GM12878 (cell line): ENCODE measurements around the gene RARB. TPM values are rescaled to one million over a fixed set of nuclear protein-coding genes. Genes with fewer than 3 reads are reported as not detected.

Experiments used
- ATAC-seq: fragments of 200-7000 bp; cut with Tn5 transposase; 3 replicates; pipeline ENCODE4 v1.9.1; 2020; ENCODE audit warnings: mild to moderate bottlenecking, moderate library complexity
- BruUV-seq: library from RNA; stranded (reverse); fragments of 400-500 nt; replicated peaks from 2 replicates; lab custom pipeline; 2021; lab: Mats Ljungman, UMichigan
- CTCF ChIA-PET: fragments of 300-600 bp; sonication (Branson Sonifier 250); formaldehyde crosslinking; extraction: SDS; loops from one replicate; lab custom pipeline; 2021; ENCODE audit warnings: inconsistent platforms; lab: Yijun Ruan, JAX
- POLR2A ChIA-PET: fragments of 350-600 bp; formaldehyde crosslinking; extraction: SDS; loops from one replicate; lab custom pipeline; 2021; ENCODE audit warnings: inconsistent platforms; lab: Charles Lee
- RAD21 ChIA-PET: fragments of 300-600 bp; sonication (Branson Sonifier 250); formaldehyde crosslinking; loops from one replicate; lab custom pipeline; 2023; ENCODE audit warnings: antibody characterized with exemption; ENCODE audit not compliant: unreplicated experiment; lab: Charles Lee
- SMC1A ChIA-PET: fragments of 300-600 bp; sonication (Branson Sonifier 250); formaldehyde crosslinking; loops from one replicate; lab custom pipeline; 2023; ENCODE audit not compliant: unreplicated experiment, uncharacterized antibody; lab: Charles Lee
- DNase-seq: peaks from one replicate; pipeline ENCODE4 v3.0.0-alpha.2; 2011; ENCODE audit warnings: low read depth, low spot score
- FAIRE-seq: peaks from 3 replicates; lab custom pipeline; 2011; peaks lifted over from hg19 to GRCh38; lab: Jason Lieb, UNC
- H2AFZ ChIP-seq: 2 replicates; pipeline ENCODE4 v1.6.0; 2011; ENCODE audit warnings: low read depth, low read length, control low read depth; ENCODE audit not compliant: control insufficient read depth
- H3K27ac ChIP-seq: 2 replicates; pipeline ENCODE4 v1.5.1; 2011; ENCODE audit warnings: control low read depth; ENCODE audit not compliant: control insufficient read depth, insufficient read depth
- H3K27me3 ChIP-seq, 2 experiments: replicated peaks in 1 of 2; 2 replicates each; pipeline versions ENCODE4 v1.6.0 to v1.6.1; 2011; ENCODE audit warnings: low read length in 1 of 2; ENCODE audit not compliant: control insufficient read depth in 2 of 2, insufficient read depth in 2 of 2
- H3K36me3 ChIP-seq, 2 experiments: 2 replicates each; pipeline ENCODE4 v1.5.1; 2011; ENCODE audit warnings: low read length in 1 of 2; ENCODE audit not compliant: control insufficient read depth in 2 of 2, insufficient read depth in 2 of 2
- H3K4me1 ChIP-seq: 2 replicates; pipeline ENCODE4 v1.6.1; 2011; ENCODE audit warnings: mild to moderate bottlenecking, low read length, moderate library complexity, mixed read lengths; ENCODE audit not compliant: control insufficient read depth, insufficient read depth
- H3K4me2 ChIP-seq: 2 replicates; pipeline ENCODE4 v1.6.0; 2011; ENCODE audit warnings: control low read depth; ENCODE audit not compliant: control insufficient read depth, insufficient read depth
- H3K4me3 ChIP-seq: fragments of 200-600 bp; sonication (generic); 2 replicates; pipeline ENCODE4 v1.5.1; 2016
- H3K79me2 ChIP-seq: 2 replicates; pipeline ENCODE4 v1.6.0; 2011; ENCODE audit warnings: low read length; ENCODE audit not compliant: control insufficient read depth, insufficient read depth
- H3K9ac ChIP-seq: 2 replicates; pipeline ENCODE4 v1.8.0; 2011; ENCODE audit warnings: low read length, control low read depth, mixed read lengths; ENCODE audit not compliant: control insufficient read depth, insufficient read depth
- H3K9me3 ChIP-seq: replicated peaks from 3 replicates; pipeline ENCODE4 v1.5.1; 2011; ENCODE audit warnings: mild to moderate bottlenecking, low read length; ENCODE audit not compliant: control insufficient read depth, insufficient read depth
- H4K20me1 ChIP-seq: 2 replicates; pipeline ENCODE4 v1.6.0; 2011; ENCODE audit not compliant: control insufficient read depth, insufficient read depth
- ASH2L ChIP-seq: fragments of 300-600, 200-600 bp; sonication (generic); IDR thresholded peaks from 2 replicates; pipeline ENCODE4 v1.6.1; 2017; ENCODE audit warnings: low read depth, mild to moderate bottlenecking, borderline replicate concordance
- ATF2 ChIP-seq: IDR thresholded peaks from 2 replicates; pipeline ENCODE4 v1.6.1; 2012; ENCODE audit warnings: low read length, inconsistent platforms
- BCLAF1 ChIP-seq: fragments of 450-650 bp; IDR thresholded peaks from 2 replicates; pipeline ENCODE4 v1.6.1; 2017; ENCODE audit warnings: antibody characterized with exemption, mild to moderate bottlenecking, moderate library complexity
- CBX3 ChIP-seq: fragments of 200-600 bp; sonication (generic); IDR thresholded peaks from 2 replicates; pipeline ENCODE4 v1.6.1; 2016; ENCODE audit warnings: low read depth, borderline replicate concordance
- CEBPB ChIP-seq, 2 experiments: fragments of 150-350 bp in 1 of 2; IDR thresholded peaks; 2 replicates each; pipeline ENCODE4 v1.6.1; 2012 to 2014; ENCODE audit warnings: low read depth in 2 of 2, low read length in 2 of 2, borderline replicate concordance in 1 of 2, inconsistent platforms in 1 of 2
- CHD4 ChIP-seq: fragments of 200-600 bp; sonication (generic); IDR thresholded peaks from 2 replicates; pipeline ENCODE4 v1.6.1; 2016; ENCODE audit warnings: mild to moderate bottlenecking
- E2F8 ChIP-seq: fragments of 450-650 bp; IDR thresholded peaks from 2 replicates; pipeline ENCODE4 v1.6.1; 2018; ENCODE audit warnings: mild to moderate bottlenecking, low read depth, moderate library complexity; ENCODE audit not compliant: partially characterized antibody
- EED ChIP-seq: sonication (generic); IDR thresholded peaks from 2 replicates; pipeline ENCODE4 v1.6.1; 2016; ENCODE audit warnings: antibody characterized with exemption, low read depth
- EGR1 ChIP-seq, 2 experiments: IDR thresholded peaks; 1 replicate in 1 of 2; 2 replicates in 1 of 2; pipeline ENCODE4 v1.6.1; 2011 to 2012; ENCODE audit warnings: low read depth in 2 of 2, low read length in 2 of 2, borderline replicate concordance in 1 of 2, mild to moderate bottlenecking in 1 of 2, moderate library complexity in 1 of 2
- GABPA ChIP-seq: IDR thresholded peaks from 2 replicates; pipeline ENCODE4 v1.6.1; 2014; ENCODE audit warnings: antibody characterized with exemption, low read depth, mild to moderate bottlenecking, inconsistent platforms
- MTA2 ChIP-seq: fragments of 450-650 bp; IDR thresholded peaks from 2 replicates; pipeline ENCODE4 v1.6.1; 2016; ENCODE audit warnings: low read depth, mild to moderate bottlenecking, moderate library complexity
- NR2C2 ChIP-seq: IDR thresholded peaks from 2 replicates; pipeline ENCODE4 v1.6.1; 2011; ENCODE audit warnings: borderline replicate concordance, low read depth; ENCODE audit not compliant: control insufficient read depth, insufficient read length
- NRF1 ChIP-seq: conservative IDR thresholded peaks from 2 replicates; pipeline ENCODE4 v1.6.1; 2011; ENCODE audit warnings: mild to moderate bottlenecking, low read depth, low read length, improper control_type of control experiment
- PAX5 ChIP-seq: IDR thresholded peaks from 2 replicates; pipeline ENCODE4 v1.6.1; 2011; ENCODE audit warnings: low read depth, low read length, borderline replicate concordance
- TAF1 ChIP-seq: IDR thresholded peaks from 2 replicates; pipeline ENCODE4 v1.6.1; 2011; ENCODE audit warnings: mild to moderate bottlenecking, low read depth, low read length, borderline replicate concordance
- TCF12 ChIP-seq: IDR thresholded peaks from 2 replicates; pipeline ENCODE4 v1.6.1; 2011; ENCODE audit warnings: low read depth, mild to moderate bottlenecking, low read length
- YBX1 ChIP-seq: fragments of 450-650 bp; IDR thresholded peaks from 2 replicates; pipeline ENCODE4 v1.6.1; 2016; ENCODE audit warnings: antibody characterized with exemption
- ZNF24 ChIP-seq: fragments of 450-650 bp; IDR thresholded peaks from 2 replicates; pipeline ENCODE4 v1.6.1; 2017; ENCODE audit warnings: antibody characterized with exemption, mild to moderate bottlenecking
- WGBS: methylation state at CpG from one replicate; pipeline ENCODE4 v1.1.6; 2016; ENCODE audit warnings: low lambda C conversion rate; ENCODE audit not compliant: insufficient replicate concordance, insufficient coverage; ENCODE audit errors: missing lambda C conversion rate; 5-methylcytosine and 5-hydroxymethylcytosine counted together
- in situ Hi-C: fragments of 300-500 bp; cut with MboI; formaldehyde crosslinking; loops from 9 replicates; pipeline ENCODE4 v1.14.3; 2018; ENCODE audit warnings: mixed read lengths
- intact Hi-C: fragments of 100-400 bp; cut with micrococcal nuclease; formaldehyde crosslinking; loops from one replicate; pipeline ENCODE4 v1.14.2; 2022; ENCODE audit not compliant: unreplicated experiment
- polyA plus RNA-seq, 11 experiments: library from polyadenylated mRNA; depleted of rRNA in 4 of 11; unstranded in 6 of 11; stranded (reverse) in 5 of 11; fragments of >200 nt; fragmentation: Nextera tagmentation in 4 of 11; fragmentation: Illumina TruSeq in 1 of 11; extraction: Ambion mirVana in 4 of 11; extraction: Trizol in 1 of 11; gene quantifications; 1 replicate in 1 of 11; 2 replicates in 10 of 11; pipeline versions ENCODE4 v1.2.1 to v1.2.3, GENCODE V29; 2011 to 2016; ENCODE audit warnings: inconsistent platforms in 2 of 11, missing spikeins in 2 of 11, low read depth in 1 of 11
- total RNA-seq, 4 experiments: library from RNA; depleted of rRNA in 3 of 4; stranded (reverse); fragments of >200 nt in 3 of 4; fragmentation: Illumina TruSeq in 1 of 4; extraction: Trizol in 1 of 4; gene quantifications; 2 replicates each; pipeline versions ENCODE4 v1.2.1 to v1.2.3, GENCODE V29; 2013 to 2021

The RARB gene
- total and polyA plus RNA-seq, 10 of the 15 experiments (the other 5 are each of a cell fraction or from before 2014, with no cell fraction given), result 0.05 to 0.06 TPM; not detected in 8

GRCh38 chr3:25442486-25442885 lies 14.4 kb downstream of the RARB start (continued):
- no peak for TF ChIP-seq BCLAF1
- no peak for TF ChIP-seq EGR1 (IDR thresholded peaks at IDR 0.05; ENCODE audit: borderline replicate concordance in 1 of 2, low read depth in 2 of 2, low read length in 2 of 2)
- no peak for TF ChIP-seq NR2C2
- TF ChIP-seq ZNF24, result no peak
- TF ChIP-seq GABPA, result no peak
- no peak for TF ChIP-seq YBX1

GRCh38 chr3:25444273-25444672 lies 16.2 kb downstream of the RARB start:
- Histone ChIP-seq H3K4me2 (no peak overlapping the region), H4K20me1 (no peaks in the 10 kb centered on the region), H3K9me3 (no peaks in the 10 kb centered on the region), H3K79me2 (no peaks in the 10 kb centered on the region), H3K4me1 (no peaks in the 10 kb centered on the region), H3K9ac (no peak overlapping the region), H3K4me3 (no peak overlapping the region), H3K36me3 (no peaks in the 10 kb centered on the region), H2AFZ (no peak overlapping the region), H3K27me3 (no peaks in the 10 kb centered on the region; a peak in 1 of 4 replicates), H3K27ac (no peak overlapping the region)
- in situ Hi-C loops (no loop called here), intact Hi-C loops (no loop called here)
- FAIRE-seq, result no peak
- CTCF ChIA-PET, result interaction anchor here (1.9 kb wide), 1 partner anchor 11 kb away, joined by 9 read pairs; no protein-coding TSS in a partner anchor
- POLR2A ChIA-PET, result no interaction called here
- no TSS peak for BruUV-seq
- no peak for DNase-seq
- SMC1A ChIA-PET, result no interaction called here
- RAD21 ChIA-PET, result no interaction called here
- WGBS, result 0% methylated on average over 2 of the region's 2 CpGs
- no peak for ATAC-seq
- TF ChIP-seq CEBPB (IDR thresholded peaks at IDR 0.05; ENCODE audit: borderline replicate concordance in 1 of 2, low read depth in 2 of 2, low read length in 2 of 2) (no peak), E2F8 (no peak), ASH2L (no peak), EED (no peak), NRF1 (no peak), TCF12 (no peak), PAX5 (no peak), TAF1 (no peak), CBX3 (no peak), CHD4 (no peak), MTA2 (no peak), ATF2 (no peak)
